ENCODE data around the gene MAFG.
A peak's percentile ranks its signal among the peaks of the same experiment; 100 is the strongest.

DNA sequence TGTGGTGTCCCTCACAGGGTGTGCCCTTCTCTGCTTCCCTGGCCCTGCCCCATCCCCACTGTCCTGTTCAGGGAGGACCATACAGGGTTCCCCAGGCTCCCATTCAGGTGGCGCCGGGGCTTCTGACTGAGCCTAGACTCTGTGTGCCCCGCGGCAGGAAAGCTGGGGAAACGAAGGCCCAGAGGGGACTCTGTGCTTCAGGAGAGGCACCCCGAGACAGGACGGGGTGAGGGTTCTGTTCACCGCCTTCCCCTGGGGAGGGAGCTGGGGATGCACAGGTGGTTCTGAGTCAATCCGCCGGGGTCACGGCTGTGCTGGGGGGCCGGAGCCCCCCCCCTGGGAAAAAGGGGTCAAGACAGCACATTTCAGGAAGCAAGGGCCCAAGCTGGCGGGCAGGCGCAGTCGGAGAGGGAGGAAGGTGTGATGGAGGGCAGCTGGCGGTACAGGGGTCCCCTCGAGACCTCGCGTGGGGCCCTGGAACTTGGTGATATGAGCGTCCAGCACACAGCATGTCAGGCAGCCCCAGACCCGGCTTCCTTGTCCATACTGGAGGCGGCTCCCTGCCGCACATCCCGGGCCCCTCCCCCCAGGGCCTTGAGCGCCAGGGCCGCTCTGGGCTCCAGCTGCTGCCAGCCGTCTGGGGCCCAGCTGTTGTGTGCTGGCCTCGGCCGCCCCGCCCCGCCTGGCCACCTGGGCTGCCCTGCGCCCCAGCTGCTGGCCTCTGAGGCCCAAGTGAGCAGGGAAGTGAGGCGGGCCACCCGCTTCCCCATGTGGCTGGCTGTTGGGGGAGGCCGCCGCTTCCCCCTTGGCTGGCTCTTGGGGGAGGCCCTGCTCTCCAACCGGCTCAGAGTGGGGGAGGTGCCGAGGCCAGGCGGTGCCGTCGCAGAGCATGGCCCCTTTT, 39.1 kb upstream of the MAFG start:
- TF ChIP-seq RFX5 (IDR thresholded peaks at IDR 0.05; ENCODE audit: low read length) (no peak), RXRA (IDR thresholded peaks at IDR 0.05; ENCODE audit: borderline replicate concordance, low read depth) (no peak), POLR2AphosphoS5 (IDR thresholded peaks at IDR 0.05; ENCODE audit: low read depth, low read length) (no peak), GABPA (IDR thresholded peaks at IDR 0.05; ENCODE audit: low read depth) (no peak), CHD2 (IDR thresholded peaks at IDR 0.05; ENCODE audit: low read length, partially characterized antibody) (peak; percentile 85), GATA2 (CRISPR knock-in tag; IDR thresholded peaks at IDR 0.05) (no peak), EZH2phosphoT487 (IDR thresholded peaks at IDR 0.05; ENCODE audit: borderline replicate concordance, low read depth) (no peak), TCF12 (IDR thresholded peaks at IDR 0.05) (peak; percentile 19; the same call in 1 of the 2 replicates)
- TF ChIP-seq, protein P1, sequence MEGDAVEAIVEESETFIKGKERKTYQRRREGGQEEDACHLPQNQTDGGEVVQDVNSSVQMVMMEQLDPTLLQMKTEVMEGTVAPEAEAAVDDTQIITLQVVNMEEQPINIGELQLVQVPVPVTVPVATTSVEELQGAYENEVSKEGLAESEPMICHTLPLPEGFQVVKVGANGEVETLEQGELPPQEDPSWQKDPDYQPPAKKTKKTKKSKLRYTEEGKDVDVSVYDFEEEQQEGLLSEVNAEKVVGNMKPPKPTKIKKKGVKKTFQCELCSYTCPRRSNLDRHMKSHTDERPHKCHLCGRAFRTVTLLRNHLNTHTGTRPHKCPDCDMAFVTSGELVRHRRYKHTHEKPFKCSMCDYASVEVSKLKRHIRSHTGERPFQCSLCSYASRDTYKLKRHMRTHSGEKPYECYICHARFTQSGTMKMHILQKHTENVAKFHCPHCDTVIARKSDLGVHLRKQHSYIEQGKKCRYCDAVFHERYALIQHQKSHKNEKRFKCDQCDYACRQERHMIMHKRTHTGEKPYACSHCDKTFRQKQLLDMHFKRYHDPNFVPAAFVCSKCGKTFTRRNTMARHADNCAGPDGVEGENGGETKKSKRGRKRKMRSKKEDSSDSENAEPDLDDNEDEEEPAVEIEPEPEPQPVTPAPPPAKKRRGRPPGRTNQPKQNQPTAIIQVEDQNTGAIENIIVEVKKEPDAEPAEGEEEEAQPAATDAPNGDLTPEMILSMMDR (IDR thresholded peaks at IDR 0.05): no peak
- TF ChIP-seq, protein P2, sequence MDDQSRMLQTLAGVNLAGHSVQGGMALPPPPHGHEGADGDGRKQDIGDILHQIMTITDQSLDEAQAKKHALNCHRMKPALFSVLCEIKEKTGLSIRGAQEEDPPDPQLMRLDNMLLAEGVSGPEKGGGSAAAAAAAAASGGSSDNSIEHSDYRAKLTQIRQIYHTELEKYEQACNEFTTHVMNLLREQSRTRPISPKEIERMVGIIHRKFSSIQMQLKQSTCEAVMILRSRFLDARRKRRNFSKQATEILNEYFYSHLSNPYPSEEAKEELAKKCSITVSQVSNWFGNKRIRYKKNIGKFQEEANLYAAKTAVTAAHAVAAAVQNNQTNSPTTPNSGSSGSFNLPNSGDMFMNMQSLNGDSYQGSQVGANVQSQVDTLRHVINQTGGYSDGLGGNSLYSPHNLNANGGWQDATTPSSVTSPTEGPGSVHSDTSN (IDR thresholded peaks at IDR 0.05): no peak
